Stimulated activated CD4-positive, alpha-beta T cell treated with anti-CD3 and anti-CD28 coated beads, Interleukin-1b, Interleukin-23, amount 100 ng/mL, for 4 hours (primary cell): ENCODE data around the gene MC2R.
"Not testable (repeated sequence)": the region's sequence is repeated elsewhere in the genome, so short reads cannot be mapped to it uniquely, and the experiment has no call there.

Source experiments
- DNase-seq, 2 donors: peaks; one replicate each; pipeline ENCODE4 v3.0.0-alpha.2; 2020; ENCODE audit warnings: low read depth in 2 of 2

Gene MC2R

DNA sequence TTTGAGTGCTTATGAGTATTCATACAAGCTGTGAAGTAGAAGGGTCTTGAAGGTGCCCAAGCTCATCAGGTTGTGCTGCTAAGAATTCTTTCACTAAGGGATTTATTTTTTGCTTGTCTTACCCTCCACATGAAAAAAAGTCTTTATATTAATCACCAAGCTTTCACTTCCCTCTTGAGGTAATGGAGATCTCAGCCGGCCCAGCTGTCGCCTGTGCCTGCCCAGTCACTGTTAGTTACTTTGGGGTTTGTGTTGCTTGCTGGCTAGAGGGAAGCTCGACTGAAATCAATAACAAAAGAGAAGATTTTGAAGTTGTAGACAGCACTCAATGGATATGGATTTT, 21.9 kb downstream of the MC2R start:
- no peak for DNase-seq

DNA sequence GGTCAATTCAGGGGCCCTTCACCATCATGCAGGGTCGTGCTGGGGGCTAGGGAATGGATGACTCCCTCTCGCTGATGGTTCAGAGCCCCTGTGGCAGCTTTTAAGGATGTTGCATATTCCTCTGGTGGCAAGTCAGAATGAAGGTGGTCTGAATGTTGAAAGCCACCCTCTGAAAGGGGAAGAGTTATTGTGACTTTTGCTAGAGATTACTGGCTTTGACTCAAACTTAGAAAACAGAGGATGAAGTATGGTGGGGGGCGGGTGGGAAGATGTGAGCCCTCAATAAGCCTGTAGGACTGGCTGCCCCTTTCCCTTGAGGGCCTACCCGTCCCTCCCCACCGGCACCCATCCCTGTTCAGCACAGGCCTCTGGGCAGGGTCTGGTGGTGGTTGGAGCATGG, 23.2 kb downstream of the MC2R start:
- DNase-seq = no peak

DNA sequence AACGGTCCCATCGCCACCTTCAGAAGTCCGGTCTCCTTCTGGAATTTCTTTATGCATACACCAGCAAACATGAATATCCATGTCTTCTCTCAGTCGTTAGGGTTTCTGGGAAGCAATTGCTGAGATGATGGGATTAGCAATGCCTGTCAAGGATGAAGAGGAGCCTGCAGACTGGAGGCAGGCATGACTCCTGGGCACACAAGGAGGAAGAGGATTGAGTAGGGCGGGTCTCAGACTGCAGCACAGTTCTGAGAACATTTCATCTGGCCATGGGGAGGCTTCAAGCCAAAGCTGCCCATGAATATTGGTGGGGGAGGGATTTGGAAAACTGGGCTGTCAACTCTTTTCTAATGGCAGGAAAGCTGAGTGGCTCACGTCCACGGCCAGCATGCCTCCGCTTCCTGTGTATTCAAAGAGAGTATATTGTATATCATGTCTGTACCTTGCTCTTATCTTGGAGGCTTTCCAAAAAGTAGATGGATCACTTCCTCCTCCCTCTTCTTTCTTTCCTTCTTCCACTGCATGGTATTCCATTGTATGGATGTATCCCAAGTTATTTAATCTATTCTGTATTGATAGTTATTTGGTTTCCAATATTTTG, 24.5 kb downstream of the MC2R start:
- DNase-seq = no peak

DNA sequence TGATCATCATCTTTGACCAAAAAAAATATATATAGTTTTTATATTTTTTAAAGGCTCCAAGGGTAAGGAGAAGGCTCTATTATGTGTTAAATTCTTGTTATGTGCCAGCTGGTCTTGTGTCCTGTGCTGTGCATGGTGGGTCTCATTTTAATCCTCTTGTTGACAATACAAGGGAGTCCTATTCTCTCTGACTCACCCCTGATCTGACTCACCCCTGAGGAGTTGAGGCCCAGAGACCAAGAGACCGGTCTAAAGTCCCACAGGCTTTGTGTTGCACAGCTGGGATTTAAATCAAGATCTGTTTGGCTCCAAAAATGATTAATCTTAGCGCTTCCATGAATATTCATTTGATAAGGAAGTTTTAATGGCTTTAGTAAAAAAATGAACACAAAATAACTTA, 25.7 kb downstream of the MC2R start:
- DNase-seq = no peak

DNA sequence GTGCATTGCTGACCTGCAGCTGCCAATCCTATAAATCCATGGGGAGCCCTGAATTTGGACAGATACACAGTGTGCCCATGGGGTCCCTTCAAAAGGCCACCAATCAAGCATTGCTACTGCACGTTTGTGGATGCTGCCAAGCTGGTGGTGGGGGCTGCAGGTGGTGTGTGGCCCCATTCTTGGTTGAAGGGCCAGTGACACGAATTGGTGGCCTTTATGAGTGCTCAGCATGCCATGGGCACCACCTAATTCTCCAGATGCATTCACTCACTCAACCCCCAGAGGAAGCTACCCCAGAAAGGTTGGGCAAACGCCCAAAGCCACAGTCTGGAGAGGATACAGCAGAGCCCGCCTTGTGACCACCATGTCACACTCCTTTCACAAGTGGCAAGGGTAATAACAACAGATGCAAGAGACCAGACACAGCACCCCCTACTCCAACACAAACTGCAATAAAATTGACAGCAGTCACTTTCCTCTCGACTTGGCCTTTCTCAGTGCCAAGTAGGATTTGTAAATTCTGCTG, 27.1 kb downstream of the MC2R start:
- no peak for DNase-seq

DNA sequence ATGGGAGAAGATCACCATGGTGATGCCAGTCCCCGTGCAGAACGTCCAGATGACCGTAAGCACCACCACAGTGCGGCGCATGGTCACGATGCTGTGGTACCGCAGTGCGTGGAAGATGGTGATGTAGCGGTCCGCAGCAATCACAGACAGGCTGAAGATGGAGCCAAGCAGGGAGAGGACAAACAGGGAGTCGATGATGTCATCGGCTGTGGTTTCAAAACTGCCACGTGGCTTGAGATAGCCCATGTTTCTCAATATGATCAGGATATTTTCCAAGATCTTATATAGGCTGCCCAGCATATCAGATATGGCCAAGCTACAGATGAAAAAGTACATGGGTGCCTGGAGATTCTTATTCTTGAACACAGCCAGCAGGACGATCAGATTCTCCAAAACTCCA, 30.3 kb downstream of the MC2R start:
- DNase-seq = no peak

DNA sequence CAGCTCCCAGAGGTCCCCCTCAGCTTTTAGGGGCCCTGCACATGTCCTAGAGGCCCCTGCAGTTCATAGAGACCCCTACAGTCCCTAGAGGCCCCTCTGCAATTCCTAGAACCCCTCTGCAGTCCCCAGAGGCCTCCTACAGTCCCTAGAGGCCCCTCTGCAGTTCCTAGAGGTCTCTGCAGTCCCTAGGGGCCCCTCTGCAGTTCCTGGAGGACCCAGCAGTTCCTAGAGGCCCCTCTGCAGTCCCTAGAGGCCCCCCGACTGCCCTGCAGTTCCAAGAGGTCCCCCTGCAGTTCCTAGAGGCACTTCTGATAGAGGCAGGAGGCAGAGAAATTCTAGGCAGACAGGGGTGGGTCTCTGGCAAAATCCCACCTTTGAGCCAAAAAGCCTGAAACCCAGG, 35.4 kb downstream of the MC2R start:
- no peak for DNase-seq

DNA sequence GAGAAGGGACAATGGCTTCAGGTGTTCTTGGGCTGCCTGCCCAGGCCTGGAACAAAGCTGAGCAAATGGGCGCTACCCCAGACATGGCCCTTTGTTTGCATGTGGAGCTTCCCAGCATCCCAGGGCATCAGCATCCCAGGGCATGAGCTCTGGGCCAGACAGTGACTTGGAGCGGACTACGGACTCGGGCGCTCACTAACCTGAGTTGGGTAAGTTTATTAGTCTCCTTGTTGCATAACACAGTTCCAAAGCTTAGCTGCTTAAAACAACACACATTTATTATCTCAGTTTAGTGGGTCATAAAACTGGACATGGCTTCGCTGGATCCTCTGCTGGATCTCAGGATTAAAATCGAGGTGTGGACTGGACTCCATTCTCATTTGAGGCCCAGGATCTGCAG, 35.8 kb downstream of the MC2R start:
- no peak for DNase-seq

DNA sequence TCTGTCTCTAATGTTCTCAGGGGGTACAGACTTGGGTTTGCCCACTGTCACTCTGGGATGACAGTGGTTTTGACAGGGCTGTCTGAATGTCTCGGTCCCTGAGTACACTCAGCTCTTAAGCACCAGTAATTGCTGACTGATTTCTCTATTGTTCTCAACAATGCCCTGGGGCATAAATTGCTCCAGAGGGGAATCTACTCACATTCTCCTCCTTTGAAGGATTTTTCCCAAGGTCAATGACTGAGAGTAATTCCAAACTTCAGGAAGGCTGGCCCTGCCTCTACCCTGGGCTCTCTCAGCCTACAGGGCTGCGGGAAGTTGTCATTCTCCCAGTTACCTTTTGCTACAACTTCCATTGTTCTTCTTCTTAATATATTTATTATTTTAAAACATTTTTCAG, 36.5 kb downstream of the MC2R start:
- DNase-seq = no peak

DNA sequence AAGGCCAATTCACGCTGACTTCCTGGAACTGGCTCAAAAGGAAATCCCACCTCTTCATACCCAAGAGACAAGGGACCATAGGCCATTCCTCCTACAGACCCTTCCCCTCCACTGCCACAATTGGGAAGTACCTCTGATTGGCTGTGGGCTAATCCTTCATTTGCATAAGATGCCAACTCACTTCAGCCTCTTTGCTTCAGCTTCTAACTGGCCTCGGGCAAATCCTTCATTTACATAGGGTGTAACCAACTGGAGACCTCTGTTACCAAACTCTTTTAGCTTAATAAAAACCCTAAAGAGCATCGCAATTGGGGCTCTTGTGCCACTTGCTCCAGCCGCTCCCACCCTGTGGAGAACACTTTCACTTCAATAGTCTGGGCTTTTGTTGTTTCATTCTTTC, 38.2 kb downstream of the MC2R start:
- DNase-seq = no peak

DNA sequence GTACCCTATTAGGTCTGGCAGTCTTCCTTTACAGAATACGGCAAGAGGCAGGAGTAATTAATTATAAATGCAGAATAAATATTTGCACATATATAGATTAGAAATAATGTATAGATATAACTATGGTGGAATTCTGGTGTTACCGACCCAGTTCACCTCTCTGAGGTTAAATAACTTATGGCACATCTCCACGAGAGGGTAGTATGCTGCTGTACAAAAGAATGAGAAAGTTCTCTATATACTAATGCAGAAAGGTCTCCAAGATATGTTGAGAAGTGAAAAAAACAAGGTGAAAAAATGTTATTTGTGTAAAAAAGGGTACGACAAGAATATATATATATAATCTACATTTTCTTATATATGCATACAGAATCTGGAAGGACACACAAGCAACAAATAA, 40.8 kb downstream of the MC2R start:
- no peak for DNase-seq

DNA sequence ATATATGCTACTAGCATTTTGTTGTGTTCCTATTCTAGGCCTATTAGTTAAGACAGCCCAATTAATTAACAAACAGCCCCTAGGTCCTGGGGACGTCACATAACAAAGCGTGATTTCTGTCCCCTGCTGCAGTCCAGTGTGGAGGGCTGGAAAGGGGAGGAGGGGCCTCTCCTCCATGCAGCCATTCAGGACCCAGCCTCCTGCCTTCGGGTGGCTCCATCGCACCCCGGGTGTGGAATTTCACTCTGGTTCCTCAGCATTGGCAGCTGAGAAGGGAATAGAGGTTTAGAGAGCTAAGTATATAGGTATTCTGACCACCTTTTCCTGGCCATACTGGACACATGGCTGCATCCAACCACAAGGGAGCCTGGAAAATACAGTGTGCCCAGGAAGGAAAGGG, 42.4 kb downstream of the MC2R start:
- no peak for DNase-seq

DNA sequence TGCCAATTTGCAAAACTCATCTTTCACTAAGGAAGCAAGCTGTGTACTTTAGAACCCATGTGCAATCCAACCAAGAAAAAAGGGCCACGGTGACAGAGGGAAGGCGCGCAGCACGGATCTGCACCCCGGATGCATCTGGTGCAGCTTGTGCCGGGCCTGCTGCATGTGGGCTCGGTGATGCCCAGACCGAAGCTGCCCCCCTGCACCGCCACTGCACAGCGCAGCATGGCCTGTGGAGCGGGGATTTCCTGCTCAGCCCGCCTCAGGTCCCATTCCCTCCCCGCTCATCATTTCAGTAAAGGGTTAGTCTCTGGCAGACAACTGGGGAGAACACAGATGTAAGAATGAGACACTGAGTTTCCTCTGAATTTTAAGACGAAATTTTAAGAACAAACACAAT, 43.0 kb downstream of the MC2R start:
- no peak for DNase-seq

DNA sequence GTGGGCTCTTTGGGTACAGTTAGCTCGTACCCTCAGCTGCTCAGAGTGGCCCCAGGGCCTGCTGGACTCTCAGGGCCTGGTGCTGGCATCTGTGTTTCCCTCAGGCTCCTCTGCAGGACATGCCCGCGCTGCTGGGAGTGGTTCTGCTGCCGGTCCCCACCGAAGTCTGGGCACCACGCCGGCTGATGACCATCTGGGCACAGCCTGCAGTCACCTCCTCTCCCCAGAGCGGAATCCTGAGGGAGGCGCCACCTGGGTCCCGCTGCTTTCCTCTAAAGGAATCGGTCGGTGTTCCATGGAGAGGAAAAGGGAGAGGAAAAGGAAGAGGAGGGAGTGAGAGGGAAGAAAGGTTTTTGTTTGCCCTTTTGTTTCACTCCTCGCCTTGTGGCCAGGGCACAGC, 43.6 kb downstream of the MC2R start:
- DNase-seq = no peak

DNA sequence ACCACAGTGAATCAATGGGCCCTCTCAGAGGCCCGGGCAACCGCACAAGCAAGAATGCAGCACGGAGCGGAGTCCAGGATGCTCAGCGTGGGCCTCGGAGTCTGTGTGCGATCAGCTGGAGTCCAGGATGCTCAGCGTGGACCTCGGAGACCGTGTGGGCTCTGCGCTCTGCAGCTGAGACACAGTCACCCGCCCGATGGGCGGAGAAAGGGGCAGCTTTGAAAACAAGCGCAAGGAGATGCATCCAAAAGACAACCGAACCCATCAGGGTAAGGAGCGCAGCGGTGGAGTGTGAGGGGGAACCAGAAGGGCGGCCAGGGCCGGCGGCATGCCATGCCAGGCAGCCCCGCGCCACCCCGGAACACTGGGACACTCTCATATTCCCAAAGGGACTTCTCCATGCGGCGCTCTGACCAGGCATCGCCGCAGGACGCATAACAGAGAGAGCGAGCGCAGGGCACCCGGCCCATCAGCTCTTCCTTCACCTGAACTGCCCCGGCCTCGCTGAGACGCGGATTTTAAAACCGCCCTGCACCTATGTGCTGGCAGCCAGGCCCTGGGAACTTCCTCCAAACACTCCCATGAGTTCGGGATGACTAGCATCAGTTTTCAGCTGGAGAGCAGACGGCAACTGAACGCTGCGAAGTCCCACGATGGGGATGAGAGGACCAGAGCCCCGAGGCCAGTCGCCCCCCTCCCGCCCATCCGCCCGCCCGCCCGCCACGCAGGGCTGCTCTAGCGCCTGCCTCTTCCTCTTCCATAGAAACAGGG, 46.6 kb downstream of the MC2R start:
- no peak for DNase-seq

DNA sequence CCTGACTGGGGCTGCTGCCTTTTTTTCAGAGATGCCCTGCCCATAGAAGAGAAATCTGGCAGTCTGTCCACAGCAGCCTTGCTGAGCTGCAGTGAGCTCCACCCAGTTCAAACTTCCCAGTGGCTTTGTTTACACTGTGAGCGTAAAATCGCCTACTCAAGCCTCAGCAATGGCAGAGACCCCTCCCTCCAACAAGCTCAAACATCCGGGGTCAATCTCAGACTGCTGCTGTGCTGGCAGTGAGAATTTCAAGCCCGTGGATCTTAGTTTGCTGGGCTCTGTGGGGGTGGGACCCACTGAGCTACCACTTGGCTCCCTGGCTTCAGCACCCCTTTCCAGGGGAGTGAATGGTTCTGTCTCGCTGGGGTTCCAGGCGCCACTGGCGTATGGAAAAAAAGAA, 52.4 kb downstream of the MC2R start:
- DNase-seq = not testable (repeated sequence)

DNA sequence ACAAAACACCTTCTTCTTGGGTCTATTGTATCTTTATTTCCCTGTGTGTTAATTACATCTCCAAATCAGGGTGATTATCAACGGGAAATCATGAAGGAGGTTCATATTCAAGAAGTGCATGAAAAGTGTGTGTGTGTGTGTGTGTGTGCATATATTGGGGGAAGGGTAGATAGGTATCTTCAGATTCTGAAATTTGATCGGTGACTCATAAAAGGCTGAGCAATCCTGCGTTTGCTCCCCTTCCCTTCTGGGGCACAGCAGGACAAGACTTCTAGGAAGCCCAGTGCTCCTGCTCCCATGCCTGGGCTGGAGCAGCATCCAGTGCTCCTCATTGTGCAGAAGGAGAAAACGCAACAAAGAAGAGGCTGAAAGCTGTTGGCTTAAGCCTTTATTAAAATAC, 65.5 kb downstream of the MC2R start:
- DNase-seq = no peak

DNA sequence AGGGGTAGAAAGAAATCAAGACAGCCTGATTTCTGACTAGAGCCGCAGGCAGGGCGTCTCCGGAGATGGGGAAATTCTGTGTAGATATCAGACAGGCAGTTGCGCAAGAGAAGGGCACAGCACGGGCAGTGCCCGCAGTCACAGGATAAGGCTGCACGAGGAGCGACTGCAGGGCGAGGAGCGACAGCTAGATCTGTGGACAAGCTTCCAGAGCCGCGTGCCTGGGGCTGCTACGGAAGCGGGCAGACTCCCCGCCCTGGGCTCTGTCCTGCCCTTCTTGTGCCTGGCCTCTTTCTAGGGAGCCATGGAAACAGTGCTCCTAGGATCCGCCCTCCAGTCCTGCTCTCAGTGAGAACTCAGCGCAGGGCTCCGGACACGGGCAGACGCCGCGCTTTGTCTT, 78.8 kb downstream of the MC2R start:
- no peak for DNase-seq

DNA sequence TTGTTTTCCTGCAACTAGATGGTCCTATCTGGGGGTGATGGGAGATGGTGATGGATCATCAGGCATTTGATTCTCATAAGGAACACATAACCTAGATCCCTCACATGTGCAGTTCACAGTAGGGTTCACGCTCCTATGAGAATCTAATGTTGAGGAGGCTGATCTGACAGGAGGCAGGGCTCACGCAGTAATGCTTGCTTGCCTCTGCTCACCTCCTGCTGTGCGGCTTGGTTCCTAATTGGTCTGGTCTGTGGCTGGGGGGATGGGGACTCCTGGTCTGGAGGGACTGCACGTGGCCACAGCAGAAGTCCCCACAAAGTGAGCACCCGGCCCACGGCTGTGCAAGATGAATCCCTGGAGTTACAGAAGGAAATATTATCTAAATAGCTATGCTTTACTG, 80.1 kb downstream of the MC2R start:
- no peak for DNase-seq

DNA sequence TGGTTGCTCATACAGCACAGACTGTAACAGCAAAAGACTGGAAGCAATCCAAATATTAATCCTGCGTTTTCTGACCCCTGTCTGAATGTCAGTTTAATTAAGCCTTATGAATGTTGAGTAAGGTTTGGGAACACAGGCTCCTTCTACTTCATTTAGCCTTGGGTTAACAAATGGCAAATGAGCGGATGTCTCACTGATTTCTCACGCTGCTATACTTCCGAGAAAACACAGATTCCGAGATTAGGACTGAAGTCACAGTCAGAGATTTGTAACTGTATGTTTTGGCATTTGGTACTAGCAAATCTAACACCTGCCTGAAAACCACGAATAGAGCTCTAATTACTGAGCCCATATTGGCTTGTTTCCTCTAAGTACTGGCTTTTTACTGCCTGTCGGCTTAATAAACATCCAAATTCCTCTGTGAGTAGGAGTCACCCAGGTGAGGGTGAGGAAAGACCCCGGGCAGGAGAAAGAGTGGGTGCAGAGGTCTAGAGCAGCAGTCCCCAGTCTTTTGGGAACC, 80.8 kb downstream of the MC2R start:
- no peak for DNase-seq
